Gastrocnemius medialis (tissue), 4 donors: ENCODE results near the gene S100A1. TPM values are rescaled to one million over a fixed set of nuclear protein-coding genes. Genes with fewer than 3 reads are reported as not detected.
A peak's percentile ranks its signal among the peaks of the same experiment; 100 is the strongest.

Experiments used
- ATAC-seq, 2 donors: fragments of 150-250 bp; one replicate each; pipeline ENCODE4 v1.9.1; 2016
- DNase-seq, 2 donors: peaks; one replicate each; pipeline ENCODE4 v3.0.0-alpha.2; 2019
- H3K27ac ChIP-seq, 4 donors: fragments of 200-600 bp; sonication (generic); 1 replicate in 1 of 4; 2 replicates in 3 of 4; pipeline ENCODE4 v1.5.1; 2016 to 2018; ENCODE audit warnings: mild to moderate bottlenecking in 2 of 4, moderate library complexity in 1 of 4
- H3K27me3 ChIP-seq, 3 donors: fragments of 200-600 bp; sonication (generic) in 2 of 3; 1 replicate in 1 of 3; 2 replicates in 2 of 3; pipeline versions ENCODE4 v1.5.1 to v1.6.0; 2016 to 2019; ENCODE audit warnings: mild to moderate bottlenecking in 1 of 3, moderate library complexity in 1 of 3
- H3K36me3 ChIP-seq, 2 donors: fragments of 200-600 bp; sonication (generic) in 1 of 2; one replicate each; pipeline ENCODE4 v1.5.1; 2017 to 2018
- H3K4me1 ChIP-seq, 2 donors: fragments of 200-600 bp; sonication (generic) in 1 of 2; one replicate each; pipeline ENCODE4 v1.5.1; 2016 to 2017; ENCODE audit warnings: mild to moderate bottlenecking in 2 of 2
- H3K4me3 ChIP-seq, 4 donors: fragments of 200-600 bp; sonication (generic) in 3 of 4; 1 replicate in 1 of 4; 2 replicates in 3 of 4; pipeline ENCODE4 v1.5.1; 2016 to 2019; ENCODE audit warnings: mild to moderate bottlenecking in 2 of 4
- H3K9me3 ChIP-seq, 3 donors: fragments of 200-600 bp; sonication (generic) in 2 of 3; 1 replicate in 1 of 3; 2 replicates in 2 of 3; pipeline ENCODE4 v1.5.1; 2016 to 2019
- POLR2A ChIP-seq, 2 donors: fragments of 450-650 bp; IDR thresholded peaks; one replicate each; pipeline ENCODE4 v1.6.1; 2017; ENCODE audit warnings: antibody characterized with exemption in 2 of 2, mild to moderate bottlenecking in 2 of 2, moderate library complexity in 2 of 2
- in situ Hi-C, 4 donors: fragments of 200-750 bp; cut with MboI; loops; one replicate each; pipeline versions ENCODE4 v1.15.0 to v1.8.0; 2017; ENCODE audit warnings: low sequenced_read_pairs in 4 of 4
- intact Hi-C: fragments of 100-400 bp; cut with DNase I; formaldehyde crosslinking; loops from one replicate; pipeline ENCODE4 v1.15.1; 2023; ENCODE audit warnings: low total_unique reads
- total RNA-seq, 4 donors: library from RNA; depleted of rRNA; stranded (reverse); fragments of >200 nt; gene quantifications; one replicate each; pipeline versions ENCODE4 v1.1.0 to v1.2.3, GENCODE V29; 2016
- TF ChIP-seq, protein P1 (sequence below), 5 experiments: fragments of 450-650 bp in 3 of 5; fragments of 200-600 bp in 2 of 5; sonication (generic) in 2 of 5; IDR thresholded peaks in 4 of 5; conservative IDR thresholded peaks in 1 of 5; 1 replicate in 4 of 5; 2 replicates in 1 of 5; pipeline ENCODE4 v1.5.1; 2016 to 2019; ENCODE audit warnings: antibody characterized with exemption in 5 of 5, mild to moderate bottlenecking in 3 of 5, moderate library complexity in 3 of 5

Gene S100A1
- total RNA-seq, 4 donors from 2014 or later = 390 to 932 (median 616) TPM

DNA sequence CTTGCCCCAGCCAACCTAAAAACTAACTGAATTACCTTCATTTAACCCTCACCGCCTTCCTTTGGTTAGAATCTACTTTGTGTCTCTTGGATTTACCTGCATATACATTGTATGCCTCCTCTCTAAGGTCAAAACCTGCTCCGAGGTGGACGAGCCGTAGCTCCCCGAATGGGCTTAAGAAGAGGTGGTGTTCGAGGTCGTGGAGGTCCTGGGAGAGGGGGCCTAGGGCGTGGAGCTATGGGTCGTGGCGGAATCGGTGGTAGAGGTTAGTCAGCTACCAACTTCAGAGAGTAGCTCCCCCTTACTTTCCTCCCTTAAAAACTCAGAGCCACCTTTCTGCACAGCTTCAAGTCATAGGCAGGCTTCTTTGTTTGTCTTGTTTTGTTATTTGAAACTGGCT is 14.9 kb downstream of the S100A1 start:
- TF ChIP-seq, protein P1, sequence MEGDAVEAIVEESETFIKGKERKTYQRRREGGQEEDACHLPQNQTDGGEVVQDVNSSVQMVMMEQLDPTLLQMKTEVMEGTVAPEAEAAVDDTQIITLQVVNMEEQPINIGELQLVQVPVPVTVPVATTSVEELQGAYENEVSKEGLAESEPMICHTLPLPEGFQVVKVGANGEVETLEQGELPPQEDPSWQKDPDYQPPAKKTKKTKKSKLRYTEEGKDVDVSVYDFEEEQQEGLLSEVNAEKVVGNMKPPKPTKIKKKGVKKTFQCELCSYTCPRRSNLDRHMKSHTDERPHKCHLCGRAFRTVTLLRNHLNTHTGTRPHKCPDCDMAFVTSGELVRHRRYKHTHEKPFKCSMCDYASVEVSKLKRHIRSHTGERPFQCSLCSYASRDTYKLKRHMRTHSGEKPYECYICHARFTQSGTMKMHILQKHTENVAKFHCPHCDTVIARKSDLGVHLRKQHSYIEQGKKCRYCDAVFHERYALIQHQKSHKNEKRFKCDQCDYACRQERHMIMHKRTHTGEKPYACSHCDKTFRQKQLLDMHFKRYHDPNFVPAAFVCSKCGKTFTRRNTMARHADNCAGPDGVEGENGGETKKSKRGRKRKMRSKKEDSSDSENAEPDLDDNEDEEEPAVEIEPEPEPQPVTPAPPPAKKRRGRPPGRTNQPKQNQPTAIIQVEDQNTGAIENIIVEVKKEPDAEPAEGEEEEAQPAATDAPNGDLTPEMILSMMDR (IDR thresholded peaks at IDR 0.05 in 4 of 5, conservative IDR thresholded peaks at IDR 0.05 in 1 of 5) = no peak
- no peak for TF ChIP-seq POLR2A (IDR thresholded peaks at IDR 0.05)
- Histone ChIP-seq H3K9me3 (no peaks in the 10 kb centered on the region), H3K4me3 (no peak overlapping the region), H3K4me1 (peaks cover 66 to 80% of the 10 kb centered on the region in 2 donors), H3K36me3 (peaks cover 0 to 75% of the 10 kb centered on the region in 2 donors), H3K27ac (peak overlapping the region; percentile 95 to 100 (median 100)), H3K27me3 (no peaks in the 10 kb centered on the region)
- DNase-seq = no peak
- intact Hi-C loops = no loop called here
- in situ Hi-C loops = no loop called here
- ATAC-seq = no peak

DNA sequence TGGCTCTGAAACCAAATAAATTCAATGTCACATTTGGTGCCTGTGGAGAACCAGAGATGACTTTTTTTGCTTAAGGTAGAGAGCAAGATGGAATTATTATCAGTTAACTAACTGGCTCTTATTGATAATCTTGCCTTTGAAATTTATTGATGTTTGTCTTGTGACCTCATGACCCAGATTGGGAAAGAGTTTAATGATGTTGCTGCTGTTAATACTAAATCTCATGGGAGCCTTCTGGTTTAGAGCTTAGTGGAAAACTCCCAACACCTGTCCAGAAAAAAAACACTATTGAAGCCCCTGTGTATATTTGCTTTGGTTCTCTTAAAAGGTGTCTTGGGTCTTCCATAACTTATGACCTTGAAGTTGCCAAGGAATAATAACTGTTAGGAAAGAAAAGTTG is 15.6 kb downstream of the S100A1 start:
- Histone ChIP-seq H3K27ac (peak overlapping the region; percentile 95 to 100 (median 100)), H3K4me3 (no peak overlapping the region), H3K4me1 (peaks cover 64 to 80% of the 10 kb centered on the region in 2 donors), H3K36me3 (peaks cover 0 to 68% of the 10 kb centered on the region in 2 donors), H3K27me3 (no peaks in the 10 kb centered on the region), H3K9me3 (no peaks in the 10 kb centered on the region)
- ATAC-seq (no peak), DNase-seq (no peak)
- intact Hi-C loops (no loop called here), in situ Hi-C loops (no loop called here)
- TF ChIP-seq, protein P1 (IDR thresholded peaks at IDR 0.05 in 4 of 5, conservative IDR thresholded peaks at IDR 0.05 in 1 of 5) = no peak

DNA sequence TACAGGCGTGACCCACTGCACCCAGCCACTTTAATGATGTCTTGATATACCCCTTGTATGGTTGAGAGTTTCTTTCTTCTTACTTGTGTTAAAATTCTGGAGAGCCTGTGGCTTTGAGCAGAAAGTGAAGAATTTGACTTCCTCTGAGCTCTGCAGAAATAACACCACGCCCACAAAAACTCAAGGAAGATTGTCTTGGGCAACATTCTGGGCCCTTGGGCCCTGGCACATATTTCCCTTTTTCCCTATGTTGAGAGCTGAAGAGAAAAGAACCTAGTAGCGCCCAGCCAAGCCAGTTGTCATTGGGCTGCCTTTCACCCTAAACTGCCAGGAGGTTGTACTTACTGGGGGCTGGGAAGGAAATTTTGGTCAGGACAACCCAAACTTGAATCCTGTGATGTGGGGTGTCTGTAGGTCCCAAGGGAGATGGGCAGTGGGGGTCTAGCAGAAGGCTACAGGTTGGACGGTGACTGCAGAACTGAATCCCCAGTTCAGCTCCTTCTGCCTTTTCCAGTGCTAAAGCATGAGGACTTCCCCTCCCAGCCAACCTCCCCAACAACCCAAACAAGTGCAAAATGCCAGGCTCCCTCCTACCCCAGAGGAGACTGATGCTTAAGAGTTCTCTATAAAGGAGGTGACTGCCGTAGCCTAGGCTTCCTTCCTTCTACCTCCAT is 18.6 kb downstream of the S100A1 start:
- no peak for DNase-seq
- intact Hi-C loops = no loop called here
- Histone ChIP-seq H3K4me1 (peaks cover 44 to 70% of the 10 kb centered on the region in 2 donors), H3K27ac (peak overlapping the region; percentile 95 to 100 (median 100)), H3K36me3 (peaks cover 0 to 43% of the 10 kb centered on the region in 2 donors), H3K4me3 (no peak overlapping the region), H3K27me3 (no peaks in the 10 kb centered on the region), H3K9me3 (no peaks in the 10 kb centered on the region)
- TF ChIP-seq POLR2A (IDR thresholded peaks at IDR 0.05) = no peak
- TF ChIP-seq, protein P1 (IDR thresholded peaks at IDR 0.05 in 4 of 5, conservative IDR thresholded peaks at IDR 0.05 in 1 of 5) = no peak
- in situ Hi-C loops = no loop called here
- ATAC-seq = no peak

DNA sequence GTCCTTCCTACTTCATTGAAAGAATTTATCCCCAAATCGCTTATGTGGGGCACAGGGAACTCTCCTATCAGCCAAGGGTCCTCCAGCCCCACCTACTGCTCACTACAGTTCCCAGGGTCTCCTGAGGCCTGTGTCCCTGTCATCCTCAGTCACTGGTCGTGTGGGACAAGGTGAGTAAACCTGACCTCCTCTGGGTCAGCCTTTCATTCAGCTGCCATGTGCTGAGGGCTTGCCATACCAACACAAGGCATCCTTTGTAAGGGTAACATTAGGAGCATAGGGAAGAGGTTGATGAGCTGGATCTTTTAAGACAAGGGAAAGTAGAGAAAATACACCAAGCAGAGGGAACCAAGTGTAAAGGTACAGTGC is 19.1 kb downstream of the S100A1 start:
- ATAC-seq = no peak

More for the DNA sequence above, 19.1 kb downstream of the S100A1 start:
- Histone ChIP-seq H3K36me3 (peaks cover 0 to 38% of the 10 kb centered on the region in 2 donors), H3K9me3 (no peaks in the 10 kb centered on the region), H3K4me3 (no peak overlapping the region), H3K27me3 (no peaks in the 10 kb centered on the region), H3K4me1 (peaks cover 40 to 65% of the 10 kb centered on the region in 2 donors), H3K27ac (peak overlapping the region; percentile 95 to 100 (median 100))
- intact Hi-C loops (no loop called here), in situ Hi-C loops (no loop called here)
- TF ChIP-seq, protein P1 (IDR thresholded peaks at IDR 0.05 in 4 of 5, conservative IDR thresholded peaks at IDR 0.05 in 1 of 5) = no peak
- TF ChIP-seq POLR2A (IDR thresholded peaks at IDR 0.05) = no peak
- no peak for DNase-seq
